Measurements from ENCODE around the gene GPC5. TPM values are rescaled to one million over a fixed set of nuclear protein-coding genes. Genes with fewer than 3 reads are reported as not detected.

Gene GPC5
- total and polyA plus RNA-seq, 3 experiments from 2014 or later, result 0.08 to 0.39 (median 0.13) TPM

GRCh38 chr13:91563799-91564198 lies 165.4 kb downstream of the GPC5 start:
- CTCF ChIA-PET, result no interaction called here
- no peak overlapping the region for H3K4me3 ChIP-seq (ENCODE audit: low read length)
- Mint-ChIP-seq H3K4me1 (no peaks in the 10 kb centered on the region), H3K36me3 (no peaks in the 10 kb centered on the region), H3K27ac (no peak overlapping the region), H3K27me3 (peaks cover 0 to 3% of the 10 kb centered on the region in 2 donors), H3K9me3 (peaks cover 0 to 5% (median 4%) of the 10 kb centered on the region in 5 donors), H3K4me3 (no peak overlapping the region)
- no peaks in the 10 kb centered on the region for H3K4me1 ChIP-seq (ENCODE audit: insufficient read depth, low read length)
- POLR2A ChIA-PET, result no interaction called here
- H3K27me3 ChIP-seq (ENCODE audit: insufficient read depth, low read length, poor library complexity, severe bottlenecking), result no peaks in the 10 kb centered on the region
- DNase-seq, result no peak
- H3K36me3 ChIP-seq (ENCODE audit: insufficient read depth, low read length), result no peaks in the 10 kb centered on the region
- no peaks in the 10 kb centered on the region for H3K9me3 ChIP-seq (ENCODE audit: low read length)
- H3K27ac ChIP-seq (ENCODE audit: low read depth, low read length), result no peak overlapping the region

GRCh38 chr13:91564396-91564795 lies 166.0 kb downstream of the GPC5 start:
- Mint-ChIP-seq H3K27ac (no peak overlapping the region), H3K9me3 (peaks cover 0 to 5% (median 4%) of the 10 kb centered on the region in 5 donors)
- POLR2A ChIA-PET, result no interaction called here

DNA sequence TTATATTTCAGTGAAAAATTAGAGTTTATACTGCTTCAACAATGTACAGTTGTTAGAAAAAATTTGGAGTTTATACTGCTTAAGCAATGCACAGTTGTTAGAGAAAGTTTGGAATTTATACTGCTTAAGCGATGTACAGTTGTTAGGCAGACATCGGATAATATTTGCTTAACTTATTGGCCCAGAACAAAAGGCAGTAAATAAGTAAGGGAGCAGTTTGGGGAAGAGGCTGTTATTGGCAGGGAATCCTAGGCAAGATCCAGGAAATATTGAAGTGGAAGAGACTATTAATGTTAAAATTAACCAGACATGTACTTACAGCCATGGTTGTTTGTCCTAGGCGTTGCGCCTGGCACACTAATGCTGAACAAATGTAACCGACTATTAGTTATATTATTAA lies 166.9 kb downstream of the GPC5 start:
- no peak overlapping the region for H3K4me3 ChIP-seq (ENCODE audit: low read length)
- DNase-seq, result no peak
- H3K27me3 Mint-ChIP-seq, result peaks cover 0 to 3% of the 10 kb centered on the region in 2 donors
- H3K36me3 Mint-ChIP-seq, result no peaks in the 10 kb centered on the region
- H3K36me3 ChIP-seq (ENCODE audit: insufficient read depth, low read length), result no peaks in the 10 kb centered on the region
- no peak overlapping the region for H3K4me3 Mint-ChIP-seq
- H3K9me3 Mint-ChIP-seq, result peaks cover 0 to 7% (median 4%) of the 10 kb centered on the region in 5 donors
- H3K27ac ChIP-seq (ENCODE audit: low read depth, low read length), result no peak overlapping the region
- no peaks in the 10 kb centered on the region for H3K9me3 ChIP-seq (ENCODE audit: low read length)
- no peaks in the 10 kb centered on the region for H3K4me1 Mint-ChIP-seq
- ChIA-PET CTCF (no interaction called here), POLR2A (no interaction called here)
- H3K27ac Mint-ChIP-seq, result no peak overlapping the region
- no peaks in the 10 kb centered on the region for H3K27me3 ChIP-seq (ENCODE audit: insufficient read depth, low read length, poor library complexity, severe bottlenecking)
- H3K4me1 ChIP-seq (ENCODE audit: insufficient read depth, low read length), result no peaks in the 10 kb centered on the region

More at GRCh38 chr13:91564396-91564795, 166.0 kb downstream of the GPC5 start:
- CTCF ChIA-PET, result no interaction called here
- H3K36me3 Mint-ChIP-seq, result no peaks in the 10 kb centered on the region
- H3K4me1 Mint-ChIP-seq, result no peaks in the 10 kb centered on the region
- H3K4me3 Mint-ChIP-seq, result no peak overlapping the region
- no peak overlapping the region for H3K27ac ChIP-seq (ENCODE audit: low read depth, low read length)
- H3K36me3 ChIP-seq (ENCODE audit: insufficient read depth, low read length), result no peaks in the 10 kb centered on the region
- H3K27me3 Mint-ChIP-seq, result peaks cover 0 to 3% of the 10 kb centered on the region in 2 donors
- no peaks in the 10 kb centered on the region for H3K4me1 ChIP-seq (ENCODE audit: insufficient read depth, low read length)
- no peaks in the 10 kb centered on the region for H3K9me3 ChIP-seq (ENCODE audit: low read length)
- H3K4me3 ChIP-seq (ENCODE audit: low read length), result no peak overlapping the region
- no peaks in the 10 kb centered on the region for H3K27me3 ChIP-seq (ENCODE audit: insufficient read depth, low read length, poor library complexity, severe bottlenecking)
- no peak for DNase-seq

GRCh38 chr13:91567485-91568207 lies 169.2 kb downstream of the GPC5 start:
- POLR2A ChIA-PET, result no interaction called here
- no peaks in the 10 kb centered on the region for H3K4me1 Mint-ChIP-seq
- CTCF ChIA-PET, result no interaction called here

DNA sequence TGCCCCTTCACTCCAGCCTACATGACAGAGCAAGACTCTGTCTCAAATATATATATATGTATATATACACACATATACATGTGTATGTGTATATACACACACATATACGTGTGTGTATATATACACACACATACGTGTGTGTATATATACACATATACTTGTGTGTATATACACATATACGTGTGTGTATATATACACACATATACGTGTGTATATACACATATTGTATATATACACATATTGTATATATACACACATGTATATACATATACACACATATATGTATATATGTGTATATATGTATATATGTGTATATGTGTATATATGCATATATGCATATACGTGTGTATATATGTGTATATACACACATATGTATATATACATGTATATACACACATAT lies 173.3 kb downstream of the GPC5 start:
- H3K4me1 ChIP-seq (ENCODE audit: insufficient read depth, low read length), result no peaks in the 10 kb centered on the region
- H3K27me3 ChIP-seq (ENCODE audit: insufficient read depth, low read length, poor library complexity, severe bottlenecking), result no peaks in the 10 kb centered on the region
- ChIA-PET POLR2A (no interaction called here), CTCF (no interaction called here)
- no peak overlapping the region for H3K4me3 Mint-ChIP-seq
- no peak overlapping the region for H3K27ac ChIP-seq (ENCODE audit: low read depth, low read length)
- H3K36me3 ChIP-seq (ENCODE audit: insufficient read depth, low read length), result no peaks in the 10 kb centered on the region
- no peak overlapping the region for H3K27ac Mint-ChIP-seq
- no peak for DNase-seq
- no peaks in the 10 kb centered on the region for H3K27me3 Mint-ChIP-seq
- H3K9me3 ChIP-seq (ENCODE audit: low read length), result no peaks in the 10 kb centered on the region
- H3K36me3 Mint-ChIP-seq, result no peaks in the 10 kb centered on the region
- H3K9me3 Mint-ChIP-seq, result peaks cover 0 to 4% (median 2%) of the 10 kb centered on the region in 5 donors
- no peaks in the 10 kb centered on the region for H3K4me1 Mint-ChIP-seq
- no peak overlapping the region for H3K4me3 ChIP-seq (ENCODE audit: low read length)

More at GRCh38 chr13:91567485-91568207, 169.2 kb downstream of the GPC5 start:
- Mint-ChIP-seq H3K36me3 (no peaks in the 10 kb centered on the region), H3K27ac (no peak overlapping the region), H3K27me3 (peaks cover 0 to 3% of the 10 kb centered on the region in 2 donors), H3K4me3 (no peak overlapping the region), H3K9me3 (peaks cover 0 to 5% (median 4%) of the 10 kb centered on the region in 5 donors)
- no peak for DNase-seq
- Histone ChIP-seq H3K27ac (ENCODE audit: low read depth, low read length) (no peak overlapping the region), H3K27me3 (ENCODE audit: insufficient read depth, low read length, poor library complexity, severe bottlenecking) (no peaks in the 10 kb centered on the region), H3K4me3 (ENCODE audit: low read length) (no peak overlapping the region), H3K36me3 (ENCODE audit: insufficient read depth, low read length) (no peaks in the 10 kb centered on the region), H3K9me3 (ENCODE audit: low read length) (no peaks in the 10 kb centered on the region), H3K4me1 (ENCODE audit: insufficient read depth, low read length) (no peaks in the 10 kb centered on the region)

DNA sequence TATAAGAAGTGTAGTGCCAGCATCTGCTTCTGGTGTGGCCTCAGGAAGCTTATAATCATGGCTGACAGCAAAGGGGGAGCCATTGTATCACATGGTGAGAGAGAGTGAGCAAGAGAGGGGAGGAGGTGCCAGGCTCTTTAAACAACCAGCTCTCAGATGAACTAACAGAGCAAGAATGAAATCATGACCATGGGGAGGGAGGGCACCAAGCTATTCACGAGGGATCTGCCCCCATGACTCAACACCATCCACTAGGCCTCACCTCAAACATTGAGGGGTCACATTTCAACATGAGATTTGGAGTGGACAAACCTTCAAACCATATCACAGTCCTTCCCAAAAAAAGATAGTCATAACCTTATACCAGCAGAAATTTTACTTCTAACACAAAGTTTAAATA lies 174.0 kb downstream of the GPC5 start:
- no peaks in the 10 kb centered on the region for H3K36me3 Mint-ChIP-seq
- no peak overlapping the region for H3K27ac ChIP-seq (ENCODE audit: low read depth, low read length)
- no peaks in the 10 kb centered on the region for H3K27me3 ChIP-seq (ENCODE audit: insufficient read depth, low read length, poor library complexity, severe bottlenecking)
- ChIA-PET CTCF (no interaction called here), POLR2A (no interaction called here)
- no peak overlapping the region for H3K4me3 Mint-ChIP-seq
- DNase-seq, result no peak
- no peaks in the 10 kb centered on the region for H3K27me3 Mint-ChIP-seq
- H3K4me3 ChIP-seq (ENCODE audit: low read length), result no peak overlapping the region
- H3K9me3 Mint-ChIP-seq, result peaks cover 0 to 5% (median 1%) of the 10 kb centered on the region in 5 donors
- no peaks in the 10 kb centered on the region for H3K4me1 Mint-ChIP-seq
- no peaks in the 10 kb centered on the region for H3K36me3 ChIP-seq (ENCODE audit: insufficient read depth, low read length)
- no peaks in the 10 kb centered on the region for H3K9me3 ChIP-seq (ENCODE audit: low read length)
- no peaks in the 10 kb centered on the region for H3K4me1 ChIP-seq (ENCODE audit: insufficient read depth, low read length)
- no peak overlapping the region for H3K27ac Mint-ChIP-seq

DNA sequence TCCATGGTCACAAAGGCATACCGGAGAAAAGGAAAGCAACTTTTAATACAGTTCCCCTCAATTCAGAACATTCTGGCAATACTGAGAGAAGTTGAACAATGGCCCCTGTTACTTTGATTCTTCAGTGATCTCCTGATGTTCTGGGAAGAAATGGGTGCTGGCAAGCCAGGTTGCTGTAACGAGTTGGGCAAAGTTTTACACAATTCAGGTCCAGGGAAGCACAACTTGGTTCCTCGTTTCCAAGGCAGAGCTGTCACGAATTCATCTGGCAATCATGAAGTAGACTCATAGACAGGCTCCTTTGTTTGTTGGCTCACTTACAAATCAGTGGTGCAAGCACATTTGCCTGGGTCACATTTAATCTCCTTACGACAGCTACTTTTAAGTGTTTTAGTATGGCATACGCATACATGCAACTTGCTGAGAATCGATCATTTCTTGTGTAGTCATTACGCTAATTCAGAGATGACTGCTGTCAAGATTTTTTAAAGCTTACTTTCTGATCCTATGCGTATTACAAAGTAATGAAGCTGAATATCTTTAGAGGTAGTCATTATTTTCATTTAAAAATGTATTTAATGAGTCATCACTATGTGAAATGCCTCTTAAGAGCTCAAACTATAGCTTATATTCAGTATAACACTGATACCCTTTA lies 174.7 kb downstream of the GPC5 start:
- Histone ChIP-seq H3K36me3 (ENCODE audit: insufficient read depth, low read length) (no peaks in the 10 kb centered on the region), H3K9me3 (ENCODE audit: low read length) (no peaks in the 10 kb centered on the region), H3K27ac (ENCODE audit: low read depth, low read length) (no peak overlapping the region), H3K27me3 (ENCODE audit: insufficient read depth, low read length, poor library complexity, severe bottlenecking) (no peaks in the 10 kb centered on the region), H3K4me3 (ENCODE audit: low read length) (no peak overlapping the region), H3K4me1 (ENCODE audit: insufficient read depth, low read length) (no peaks in the 10 kb centered on the region)
- H3K4me3 Mint-ChIP-seq, result no peak overlapping the region
- no peak overlapping the region for H3K27ac Mint-ChIP-seq
- no peaks in the 10 kb centered on the region for H3K4me1 Mint-ChIP-seq
- peaks cover 0 to 7% (median 2%) of the 10 kb centered on the region in 5 donors for H3K9me3 Mint-ChIP-seq
- no peaks in the 10 kb centered on the region for H3K27me3 Mint-ChIP-seq
- POLR2A ChIA-PET, result no interaction called here
- no peak for DNase-seq
- H3K36me3 Mint-ChIP-seq, result no peaks in the 10 kb centered on the region
- CTCF ChIA-PET, result no interaction called here

DNA sequence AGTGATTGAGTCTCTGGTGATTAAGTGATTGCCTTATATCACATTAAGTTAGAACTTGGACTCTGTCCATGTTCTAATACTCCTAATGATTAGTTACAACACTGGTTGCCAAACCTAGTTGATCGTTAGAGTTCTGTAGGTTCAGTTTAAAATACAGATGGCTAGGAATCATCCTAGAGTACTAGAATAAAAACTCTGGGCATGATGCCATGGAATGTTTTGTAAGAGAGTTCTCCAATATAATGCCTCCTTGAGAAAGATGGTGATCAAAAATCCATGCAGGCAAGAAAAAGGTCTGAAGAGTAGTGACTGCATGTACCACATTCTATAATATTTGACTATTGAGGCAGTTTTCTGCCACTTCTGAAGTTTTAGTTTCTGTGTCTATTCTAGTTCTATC lies 176.3 kb downstream of the GPC5 start:
- no peak for DNase-seq

More for the DNA sequence above, 176.3 kb downstream of the GPC5 start:
- Mint-ChIP-seq H3K9me3 (peaks cover 0 to 8% (median 2%) of the 10 kb centered on the region in 5 donors), H3K36me3 (no peaks in the 10 kb centered on the region), H3K27me3 (no peaks in the 10 kb centered on the region), H3K4me1 (no peaks in the 10 kb centered on the region), H3K27ac (no peak overlapping the region), H3K4me3 (no peak overlapping the region)
- Histone ChIP-seq H3K4me1 (ENCODE audit: insufficient read depth, low read length) (no peaks in the 10 kb centered on the region), H3K27ac (ENCODE audit: low read depth, low read length) (no peak overlapping the region), H3K4me3 (ENCODE audit: low read length) (no peak overlapping the region), H3K36me3 (ENCODE audit: insufficient read depth, low read length) (no peaks in the 10 kb centered on the region), H3K9me3 (ENCODE audit: low read length) (no peaks in the 10 kb centered on the region), H3K27me3 (ENCODE audit: insufficient read depth, low read length, poor library complexity, severe bottlenecking) (no peaks in the 10 kb centered on the region)
- ChIA-PET POLR2A (no interaction called here), CTCF (no interaction called here)
